ENCODE data around the gene REXO4. TPM values are rescaled to one million over a fixed set of nuclear protein-coding genes. Genes with fewer than 3 reads are reported as not detected.

REXO4 gene
- total and polyA plus RNA-seq, 2 of the 13 experiments (the other 11 are each of a cell fraction or from before 2014, with no cell fraction given): 18.5 to 30.4 TPM

DNA sequence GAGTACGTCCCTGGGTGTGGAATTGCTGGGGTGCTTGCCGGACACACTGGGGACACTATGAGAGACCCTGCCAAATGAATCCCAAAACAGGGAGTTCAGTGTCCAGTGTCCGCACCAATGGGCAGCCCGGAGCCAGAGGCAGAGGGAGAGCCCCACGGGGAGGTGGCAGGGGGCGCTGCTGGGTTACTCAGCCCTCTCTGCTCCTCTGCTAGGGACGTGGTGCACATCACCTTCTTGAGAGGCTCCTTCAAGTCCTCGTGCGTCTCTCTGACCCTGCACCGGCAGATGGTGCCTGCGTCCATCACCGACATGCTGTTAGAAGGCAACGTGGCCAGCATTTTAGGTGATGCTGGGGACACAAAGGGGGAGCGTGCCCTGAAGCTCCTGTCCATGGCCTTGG, 20.9 kb downstream of the REXO4 start (continued):
- TF ChIP-seq SUZ12 (IDR thresholded peaks at IDR 0.05; ENCODE audit: low read depth, low read length) (no peak), IRF2 (CRISPR knock-in tag; IDR thresholded peaks at IDR 0.05) (no peak), RAD51 (IDR thresholded peaks at IDR 0.05; ENCODE audit: borderline replicate concordance) (no peak), ZNF232 (CRISPR knock-in tag; IDR thresholded peaks at IDR 0.05; ENCODE audit: borderline replicate concordance) (no peak), GTF3A (CRISPR knock-in tag; conservative IDR thresholded peaks at IDR 0.05) (no peak)
- TF ChIP-seq, protein P1, sequence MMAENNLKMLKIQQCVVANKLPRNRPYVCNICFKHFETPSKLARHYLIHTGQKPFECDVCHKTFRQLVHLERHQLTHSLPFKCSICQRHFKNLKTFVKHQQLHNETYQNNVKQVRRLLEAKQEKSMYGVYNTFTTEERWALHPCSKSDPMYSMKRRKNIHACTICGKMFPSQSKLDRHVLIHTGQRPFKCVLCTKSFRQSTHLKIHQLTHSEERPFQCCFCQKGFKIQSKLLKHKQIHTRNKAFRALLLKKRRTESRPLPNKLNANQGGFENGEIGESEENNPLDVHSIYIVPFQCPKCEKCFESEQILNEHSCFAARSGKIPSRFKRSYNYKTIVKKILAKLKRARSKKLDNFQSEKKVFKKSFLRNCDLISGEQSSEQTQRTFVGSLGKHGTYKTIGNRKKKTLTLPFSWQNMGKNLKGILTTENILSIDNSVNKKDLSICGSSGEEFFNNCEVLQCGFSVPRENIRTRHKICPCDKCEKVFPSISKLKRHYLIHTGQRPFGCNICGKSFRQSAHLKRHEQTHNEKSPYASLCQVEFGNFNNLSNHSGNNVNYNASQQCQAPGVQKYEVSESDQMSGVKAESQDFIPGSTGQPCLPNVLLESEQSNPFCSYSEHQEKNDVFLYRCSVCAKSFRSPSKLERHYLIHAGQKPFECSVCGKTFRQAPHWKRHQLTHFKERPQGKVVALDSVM (CRISPR knock-in tag; IDR thresholded peaks at IDR 0.05): no peak
- TF ChIP-seq, protein P2, sequence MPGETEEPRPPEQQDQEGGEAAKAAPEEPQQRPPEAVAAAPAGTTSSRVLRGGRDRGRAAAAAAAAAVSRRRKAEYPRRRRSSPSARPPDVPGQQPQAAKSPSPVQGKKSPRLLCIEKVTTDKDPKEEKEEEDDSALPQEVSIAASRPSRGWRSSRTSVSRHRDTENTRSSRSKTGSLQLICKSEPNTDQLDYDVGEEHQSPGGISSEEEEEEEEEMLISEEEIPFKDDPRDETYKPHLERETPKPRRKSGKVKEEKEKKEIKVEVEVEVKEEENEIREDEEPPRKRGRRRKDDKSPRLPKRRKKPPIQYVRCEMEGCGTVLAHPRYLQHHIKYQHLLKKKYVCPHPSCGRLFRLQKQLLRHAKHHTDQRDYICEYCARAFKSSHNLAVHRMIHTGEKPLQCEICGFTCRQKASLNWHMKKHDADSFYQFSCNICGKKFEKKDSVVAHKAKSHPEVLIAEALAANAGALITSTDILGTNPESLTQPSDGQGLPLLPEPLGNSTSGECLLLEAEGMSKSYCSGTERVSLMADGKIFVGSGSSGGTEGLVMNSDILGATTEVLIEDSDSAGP (CRISPR knock-in tag; IDR thresholded peaks at IDR 0.05; ENCODE audit: borderline replicate concordance): no peak

DNA sequence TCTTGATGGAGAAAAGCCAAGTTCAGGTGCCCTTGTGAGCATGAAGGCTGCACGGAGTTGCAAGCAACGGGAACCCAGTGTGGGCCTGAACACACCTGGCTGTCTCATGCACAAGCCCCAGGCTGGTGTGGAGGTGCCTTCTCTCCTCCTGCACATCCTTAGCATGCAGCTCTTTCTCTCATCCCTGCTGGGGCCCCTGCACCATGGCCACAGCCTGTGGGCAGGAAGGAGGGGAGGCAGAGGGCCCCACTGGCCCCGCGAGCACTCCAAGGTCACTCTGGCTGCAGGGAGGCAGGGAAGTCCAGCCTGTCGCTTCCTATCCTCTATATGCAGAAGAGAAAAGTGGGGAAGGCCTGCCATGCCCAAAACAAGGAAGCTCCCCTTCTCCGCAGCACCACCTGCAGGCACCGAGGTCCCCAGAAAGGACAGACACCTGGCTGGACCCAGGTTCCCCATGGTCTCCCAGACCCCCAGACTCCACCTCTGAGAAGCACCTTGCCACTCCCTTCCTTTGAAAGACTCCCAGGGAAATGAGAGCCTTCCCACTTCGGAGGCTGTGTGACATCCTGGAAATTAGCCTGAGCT, 23.0 kb downstream of the REXO4 start:
- Histone ChIP-seq H3K9me3 (ENCODE audit: low read length) (no peaks in the 10 kb centered on the region), H3K79me2 (ENCODE audit: insufficient read depth, low read length) (no peaks in the 10 kb centered on the region), H3K36me3 (replicated peaks in 1 of 2; ENCODE audit: control insufficient read depth in 1 of 2, insufficient read depth in 2 of 2, low read length in 2 of 2) (no peaks in the 10 kb centered on the region), H3K9ac (ENCODE audit: insufficient read depth, low read depth, low read length) (no peak overlapping the region), H3K4me2 (ENCODE audit: low read depth, low read length) (peak overlapping the region; percentile 65), H2AFZ (ENCODE audit: low read length) (no peak overlapping the region), H3K4me3 (replicated peaks in 1 of 3; ENCODE audit: insufficient read depth in 1 of 3, low read depth in 2 of 3, low read length in 3 of 3) (peak overlapping the region in 1 of 3 experiments; percentile 50; a peak in 2 of 6 replicates), H4K20me1 (ENCODE audit: insufficient read depth, low read length) (no peaks in the 10 kb centered on the region), H3K27ac (ENCODE audit: extremely low read length, insufficient read depth, low read length) (no peak overlapping the region), H3K4me1 (ENCODE audit: insufficient read depth, low read length) (peaks cover 61% of the 10 kb centered on the region), H3K27me3 (ENCODE audit: control insufficient read depth in 1 of 2, insufficient read depth in 2 of 2, low read length in 2 of 2) (no peaks in the 10 kb centered on the region)
- DNase-seq (ENCODE audit: low spot score): no peak
- no peak for FAIRE-seq
- no TSS peak for BruUV-seq (replicated peaks)
- peak; percentile 54 for ATAC-seq
- 7% methylated on average over 6 of the region's 8 CpGs for WGBS (ENCODE audit: low lambda C conversion rate)
- intact Hi-C loops (cut with micrococcal nuclease; ENCODE audit: unreplicated experiment) (loop anchor here (5.0 kb wide), 1 partner anchor 37 kb away; the partner anchor contains the start of genes SURF1 and SURF2), in situ Hi-C loops (cut with HindIII; ENCODE audit: extremely low pct_ligation_motif_present, low pct_unique_long_range_greater_than_20kb) (no loop called here)
- CTCF ChIA-PET (ENCODE audit: low intra/inter-chr PET ratio, low total read pairs): interaction anchor here (0.6 to 1.1 kb wide), 2 partner anchors 34 to 88 kb away, joined by 3 read pairs; no protein-coding TSS in a partner anchor
- POLR2A ChIA-PET: interaction anchor here (1.1 to 1.9 kb wide), 9 partner anchors 9 to 65 kb away, joined by 3 to 8 read pairs (median 5); partner anchors contain the start of genes CACFD1, MED22, RPL7A and STKLD1
- TF ChIP-seq, protein P3, sequence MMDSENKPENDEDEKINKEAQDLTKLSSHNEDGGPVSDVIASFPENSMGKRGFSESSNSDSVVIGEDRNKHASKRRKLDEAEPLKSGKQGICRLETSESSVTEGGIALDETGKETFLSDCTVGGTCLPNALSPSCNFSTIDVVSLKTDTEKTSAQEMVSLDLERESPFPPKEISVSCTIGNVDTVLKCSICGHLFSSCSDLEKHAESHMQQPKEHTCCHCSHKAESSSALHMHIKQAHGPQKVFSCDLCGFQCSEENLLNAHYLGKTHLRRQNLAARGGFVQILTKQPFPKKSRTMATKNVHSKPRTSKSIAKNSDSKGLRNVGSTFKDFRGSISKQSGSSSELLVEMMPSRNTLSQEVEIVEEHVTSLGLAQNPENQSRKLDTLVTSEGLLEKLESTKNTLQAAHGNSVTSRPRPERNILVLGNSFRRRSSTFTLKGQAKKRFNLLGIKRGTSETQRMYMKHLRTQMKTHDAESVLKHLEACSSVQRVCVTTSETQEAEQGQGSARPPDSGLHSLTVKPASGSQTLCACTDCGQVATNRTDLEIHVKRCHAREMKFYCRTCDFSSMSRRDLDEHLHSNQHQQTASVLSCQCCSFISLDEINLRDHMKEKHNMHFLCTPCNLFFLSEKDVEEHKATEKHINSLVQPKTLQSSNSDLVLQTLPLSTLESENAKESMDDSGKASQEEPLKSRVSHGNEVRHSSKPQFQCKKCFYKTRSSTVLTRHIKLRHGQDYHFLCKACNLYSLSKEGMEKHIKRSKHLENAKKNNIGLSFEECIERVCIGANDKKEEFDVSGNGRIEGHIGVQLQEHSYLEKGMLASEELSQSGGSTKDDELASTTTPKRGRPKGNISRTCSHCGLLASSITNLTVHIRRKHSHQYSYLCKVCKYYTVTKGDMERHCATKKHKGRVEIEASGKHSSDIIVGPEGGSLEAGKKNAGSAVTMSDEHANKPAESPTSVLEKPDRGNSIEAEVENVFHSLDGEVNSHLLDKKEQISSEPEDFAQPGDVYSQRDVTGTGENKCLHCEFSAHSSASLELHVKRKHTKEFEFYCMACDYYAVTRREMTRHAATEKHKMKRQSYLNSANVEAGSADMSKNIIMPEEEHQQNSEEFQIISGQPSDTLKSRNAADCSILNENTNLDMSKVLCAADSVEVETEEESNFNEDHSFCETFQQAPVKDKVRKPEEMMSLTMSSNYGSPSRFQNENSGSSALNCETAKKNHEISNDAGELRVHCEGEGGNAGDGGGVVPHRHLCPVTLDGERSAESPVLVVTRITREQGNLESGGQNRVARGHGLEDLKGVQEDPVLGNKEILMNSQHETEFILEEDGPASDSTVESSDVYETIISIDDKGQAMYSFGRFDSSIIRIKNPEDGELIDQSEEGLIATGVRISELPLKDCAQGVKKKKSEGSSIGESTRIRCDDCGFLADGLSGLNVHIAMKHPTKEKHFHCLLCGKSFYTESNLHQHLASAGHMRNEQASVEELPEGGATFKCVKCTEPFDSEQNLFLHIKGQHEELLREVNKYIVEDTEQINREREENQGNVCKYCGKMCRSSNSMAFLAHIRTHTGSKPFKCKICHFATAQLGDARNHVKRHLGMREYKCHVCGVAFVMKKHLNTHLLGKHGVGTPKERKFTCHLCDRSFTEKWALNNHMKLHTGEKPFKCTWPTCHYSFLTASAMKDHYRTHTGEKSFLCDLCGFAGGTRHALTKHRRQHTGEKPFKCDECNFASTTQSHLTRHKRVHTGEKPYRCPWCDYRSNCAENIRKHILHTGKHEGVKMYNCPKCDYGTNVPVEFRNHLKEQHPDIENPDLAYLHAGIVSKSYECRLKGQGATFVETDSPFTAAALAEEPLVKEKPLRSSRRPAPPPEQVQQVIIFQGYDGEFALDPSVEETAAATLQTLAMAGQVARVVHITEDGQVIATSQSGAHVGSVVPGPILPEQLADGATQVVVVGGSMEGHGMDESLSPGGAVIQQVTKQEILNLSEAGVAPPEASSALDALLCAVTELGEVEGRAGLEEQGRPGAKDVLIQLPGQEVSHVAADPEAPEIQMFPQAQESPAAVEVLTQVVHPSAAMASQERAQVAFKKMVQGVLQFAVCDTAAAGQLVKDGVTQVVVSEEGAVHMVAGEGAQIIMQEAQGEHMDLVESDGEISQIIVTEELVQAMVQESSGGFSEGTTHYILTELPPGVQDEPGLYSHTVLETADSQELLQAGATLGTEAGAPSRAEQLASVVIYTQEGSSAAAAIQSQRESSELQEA (CRISPR knock-in tag; IDR thresholded peaks at IDR 0.05; ENCODE audit: not compliant biosample characterization): no peak
- TF ChIP-seq ZNF781 (CRISPR knock-in tag; IDR thresholded peaks at IDR 0.05; ENCODE audit: borderline replicate concordance, not compliant biosample characterization): no peak
- TF ChIP-seq SPEN (CRISPR knock-in tag; IDR thresholded peaks at IDR 0.05; ENCODE audit: low read depth): no peak
